Effector CD8-positive, alpha-beta T cell (primary cell): ENCODE data around the gene BORCS5.
"Not testable (repeated sequence)": the region's sequence is repeated elsewhere in the genome, so short reads cannot be mapped to it uniquely, and the experiment has no call there.

ENCODE experiments used
- DNase-seq: peaks from one replicate; lab custom pipeline; 2025; lab: John Stamatoyannopoulos, UW

Gene BORCS5

GRCh38 chr12:12393171-12393570 lies 36.3 kb downstream of the BORCS5 start:
- DNase-seq = no peak

- no peak for DNase-seq
Measured at GRCh38 chr12:12396694-12397093, 39.8 kb downstream of the BORCS5 start.

- no peak for DNase-seq
Measured at GRCh38 chr12:12397184-12397583, 40.3 kb downstream of the BORCS5 start.

GRCh38 chr12:12398026-12398859 lies 41.4 kb downstream of the BORCS5 start:
- DNase-seq = no peak

GRCh38 chr12:12399161-12399560 lies 42.3 kb downstream of the BORCS5 start:
- DNase-seq = no peak

- no peak for DNase-seq
Measured at GRCh38 chr12:12399776-12400305, 43.0 kb downstream of the BORCS5 start.

- DNase-seq = no peak
Measured at GRCh38 chr12:12400793-12401192, 43.9 kb downstream of the BORCS5 start.

GRCh38 chr12:12403264-12404248 lies 46.7 kb downstream of the BORCS5 start:
- no peak for DNase-seq

GRCh38 chr12:12404297-12404696 lies 47.4 kb downstream of the BORCS5 start:
- DNase-seq = no peak

- DNase-seq = no peak
Measured at GRCh38 chr12:12405882-12406281, 49.0 kb downstream of the BORCS5 start.

- no peak for DNase-seq
Measured at GRCh38 chr12:12406762-12407161, 49.9 kb downstream of the BORCS5 start.

GRCh38 chr12:12408265-12408690 lies 51.4 kb downstream of the BORCS5 start:
- no peak for DNase-seq

- DNase-seq = not testable (repeated sequence)
Measured at GRCh38 chr12:12409337-12409736, 52.5 kb downstream of the BORCS5 start.

- DNase-seq = no peak
Measured at GRCh38 chr12:12415886-12416285, 59.0 kb downstream of the BORCS5 start.

GRCh38 chr12:12419165-12419564 lies 62.3 kb downstream of the BORCS5 start:
- DNase-seq = not testable (repeated sequence)

GRCh38 chr12:12423367-12423766 lies 66.5 kb downstream of the BORCS5 start:
- no peak for DNase-seq

GRCh38 chr12:12425001-12425400 lies 68.1 kb downstream of the BORCS5 start:
- DNase-seq = no peak

- no peak for DNase-seq
Measured at GRCh38 chr12:12425616-12426015, 68.7 kb downstream of the BORCS5 start.

- DNase-seq = no peak
Measured at GRCh38 chr12:12427568-12427967, 70.7 kb downstream of the BORCS5 start.

GRCh38 chr12:12428047-12428446 lies 71.2 kb downstream of the BORCS5 start:
- DNase-seq = no peak

GRCh38 chr12:12428961-12429657 lies 72.2 kb downstream of the BORCS5 start:
- DNase-seq = no peak

- DNase-seq = no peak
Measured at GRCh38 chr12:12432364-12432763, 75.5 kb downstream of the BORCS5 start.
